ENCODE results near the gene FER. TPM values are rescaled to one million over a fixed set of nuclear protein-coding genes. Genes with fewer than 3 reads are reported as not detected.

The FER gene
- polyA plus RNA-seq, 1 of the 3 experiments (the other 2 are of a cell fraction) = 1.8 TPM

DNA sequence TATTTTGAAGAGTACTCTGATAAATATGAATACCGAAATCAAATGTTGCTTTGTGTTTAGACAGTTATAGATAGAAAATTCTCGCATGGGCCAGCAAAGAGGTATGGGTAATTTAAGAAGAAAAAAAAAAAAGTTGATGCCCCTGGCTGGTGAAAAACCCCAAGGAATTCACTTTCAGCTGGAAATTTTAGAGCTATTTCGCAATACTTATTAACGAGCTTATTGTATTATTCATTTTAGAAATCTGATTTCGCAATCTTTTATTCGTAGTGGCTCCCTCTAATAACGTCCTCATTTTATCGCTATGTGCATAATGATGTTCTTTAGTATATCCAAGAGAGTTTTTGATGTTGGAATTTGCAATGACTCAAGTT, 18.5 kb upstream of the FER start:
- H3K79me2 ChIP-seq (ENCODE audit: insufficient read depth) = no peaks in the 10 kb centered on the region
- no peaks in the 10 kb centered on the region for H3K36me3 ChIP-seq (replicated peaks in 1 of 2; ENCODE audit: control insufficient read depth in 1 of 2, insufficient read depth in 2 of 2, low read length in 1 of 2)
- ChIA-PET CTCF (interaction anchor here (1.1 to 2.0 kb wide), 4 partner anchors 12 to 81 kb away, joined by 3 to 10 read pairs (median 6); partner anchors contain the start of gene FER), POLR2A (interaction anchor here (0.7 to 3.0 kb wide), 3 partner anchors 19 to 347 kb away, joined by 4 to 24 read pairs (median 5); partner anchors contain the start of gene FER)
- H3K4me3 ChIP-seq (ENCODE audit: low read depth in 2 of 2, low read length in 1 of 2) = no peak overlapping the region
- H3K27ac ChIP-seq (ENCODE audit: low read depth in 2 of 2, low read length in 1 of 2) = no peak overlapping the region
- no peaks in the 10 kb centered on the region for H3K9me3 ChIP-seq
- no peaks in the 10 kb centered on the region for H3K27me3 ChIP-seq (ENCODE audit: insufficient read depth)
- DNase-seq = no peak
- H3K9me2 ChIP-seq = no peaks in the 10 kb centered on the region
- peaks cover 3% of the 10 kb centered on the region for H3F3A ChIP-seq (replicated peaks; ENCODE audit: insufficient read depth)
- peaks cover 6 to 13% of the 10 kb centered on the region in 2 experiments; a peak in 3 of 4 replicates for H3K4me1 ChIP-seq (ENCODE audit: control insufficient read depth in 1 of 2, insufficient read depth in 2 of 2, low read depth in 1 of 2, low read length in 1 of 2)
- peak overlapping the region; percentile 98; the same call in 1 of the 2 replicates for H2AFZ ChIP-seq (ENCODE audit: low read depth)
- no peak overlapping the region for H3K9ac ChIP-seq
- H4K20me1 ChIP-seq (ENCODE audit: insufficient read depth) = no peaks in the 10 kb centered on the region
- no peak for TF ChIP-seq REST (IDR thresholded peaks at IDR 0.05; ENCODE audit: low read depth, low read length)
- TF ChIP-seq JUND (IDR thresholded peaks at IDR 0.05) = no peak
- TF ChIP-seq, protein P1, sequence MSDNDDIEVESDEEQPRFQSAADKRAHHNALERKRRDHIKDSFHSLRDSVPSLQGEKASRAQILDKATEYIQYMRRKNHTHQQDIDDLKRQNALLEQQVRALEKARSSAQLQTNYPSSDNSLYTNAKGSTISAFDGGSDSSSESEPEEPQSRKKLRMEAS (IDR thresholded peaks at IDR 0.05; ENCODE audit: low read depth) = no peak
- no peak for TF ChIP-seq MEF2A (IDR thresholded peaks at IDR 0.05; ENCODE audit: borderline replicate concordance, low read depth)
- TF ChIP-seq SMC3 (IDR thresholded peaks at IDR 0.05; ENCODE audit: low read depth, low read length) = no peak
- no peak for TF ChIP-seq GATA2 (CRISPR knock-in tag; IDR thresholded peaks at IDR 0.05)
- WGBS (ENCODE audit: low lambda C conversion rate) = 83% methylated on average over 8 of the region's 8 CpGs
- no peak overlapping the region for H3K4me2 ChIP-seq

- peak overlapping the region; percentile 22; the same call in 1 of the 2 replicates for H2AFZ ChIP-seq (ENCODE audit: low read depth)
- H3F3A ChIP-seq (replicated peaks; ENCODE audit: insufficient read depth) = peaks cover 3% of the 10 kb centered on the region
- ChIA-PET CTCF (interaction anchor here (2.0 kb wide), 1 partner anchor 11 kb away, joined by 8 read pairs; no protein-coding TSS in a partner anchor), POLR2A (no interaction called here)
- H3K9me3 ChIP-seq = no peaks in the 10 kb centered on the region
- 84% methylated on average over 1 of the region's 1 CpG for WGBS (ENCODE audit: low lambda C conversion rate)
- H3K79me2 ChIP-seq (ENCODE audit: insufficient read depth) = no peaks in the 10 kb centered on the region
- no peak overlapping the region for H3K4me3 ChIP-seq (ENCODE audit: low read depth in 2 of 2, low read length in 1 of 2)
- H4K20me1 ChIP-seq (ENCODE audit: insufficient read depth) = no peaks in the 10 kb centered on the region
- no peak for TF ChIP-seq FOXM1 (IDR thresholded peaks at IDR 0.05; ENCODE audit: low read depth)
- TF ChIP-seq RXRA (IDR thresholded peaks at IDR 0.05; ENCODE audit: borderline replicate concordance, low read depth) = no peak
- TF ChIP-seq, protein P2, sequence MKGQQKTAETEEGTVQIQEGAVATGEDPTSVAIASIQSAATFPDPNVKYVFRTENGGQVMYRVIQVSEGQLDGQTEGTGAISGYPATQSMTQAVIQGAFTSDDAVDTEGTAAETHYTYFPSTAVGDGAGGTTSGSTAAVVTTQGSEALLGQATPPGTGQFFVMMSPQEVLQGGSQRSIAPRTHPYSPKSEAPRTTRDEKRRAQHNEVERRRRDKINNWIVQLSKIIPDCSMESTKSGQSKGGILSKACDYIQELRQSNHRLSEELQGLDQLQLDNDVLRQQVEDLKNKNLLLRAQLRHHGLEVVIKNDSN (IDR thresholded peaks at IDR 0.05; ENCODE audit: borderline replicate concordance, low read depth) = no peak
- no peak for TF ChIP-seq GATA2 (CRISPR knock-in tag; IDR thresholded peaks at IDR 0.05)
- no peak for TF ChIP-seq FOXJ3 (CRISPR knock-in tag; IDR thresholded peaks at IDR 0.05)
- TF ChIP-seq, protein P3, sequence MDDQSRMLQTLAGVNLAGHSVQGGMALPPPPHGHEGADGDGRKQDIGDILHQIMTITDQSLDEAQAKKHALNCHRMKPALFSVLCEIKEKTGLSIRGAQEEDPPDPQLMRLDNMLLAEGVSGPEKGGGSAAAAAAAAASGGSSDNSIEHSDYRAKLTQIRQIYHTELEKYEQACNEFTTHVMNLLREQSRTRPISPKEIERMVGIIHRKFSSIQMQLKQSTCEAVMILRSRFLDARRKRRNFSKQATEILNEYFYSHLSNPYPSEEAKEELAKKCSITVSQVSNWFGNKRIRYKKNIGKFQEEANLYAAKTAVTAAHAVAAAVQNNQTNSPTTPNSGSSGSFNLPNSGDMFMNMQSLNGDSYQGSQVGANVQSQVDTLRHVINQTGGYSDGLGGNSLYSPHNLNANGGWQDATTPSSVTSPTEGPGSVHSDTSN (IDR thresholded peaks at IDR 0.05) = no peak
- no peak for TF ChIP-seq ELF1 (IDR thresholded peaks at IDR 0.05)
- no peak for TF ChIP-seq TAF1 (IDR thresholded peaks at IDR 0.05; ENCODE audit: borderline replicate concordance, low read depth, low read length)
- no peak for TF ChIP-seq REST (IDR thresholded peaks at IDR 0.05; ENCODE audit: low read depth, low read length)
- no peak for TF ChIP-seq TCF12 (IDR thresholded peaks at IDR 0.05)
- H3K9ac ChIP-seq = no peak overlapping the region
- DNase-seq = no peak
- no peak overlapping the region for H3K27ac ChIP-seq (ENCODE audit: low read depth in 2 of 2, low read length in 1 of 2)
- H3K4me2 ChIP-seq = no peak overlapping the region
- no peaks in the 10 kb centered on the region for H3K9me2 ChIP-seq
- peaks cover 6 to 13% of the 10 kb centered on the region in 2 experiments; a peak in 3 of 4 replicates for H3K4me1 ChIP-seq (ENCODE audit: control insufficient read depth in 1 of 2, insufficient read depth in 2 of 2, low read depth in 1 of 2, low read length in 1 of 2)
- no peaks in the 10 kb centered on the region for H3K27me3 ChIP-seq (ENCODE audit: insufficient read depth)
- no peaks in the 10 kb centered on the region for H3K36me3 ChIP-seq (replicated peaks in 1 of 2; ENCODE audit: control insufficient read depth in 1 of 2, insufficient read depth in 2 of 2, low read length in 1 of 2)
Observed at GRCh38 chr5:108730617-108731340, 16.9 kb upstream of the FER start.
